ENCODE results near the gene PLEKHA5.

Gene PLEKHA5

GRCh38 chr12:19230896-19231295, 101.4 kb downstream of the PLEKHA5 start:
- no peak for DNase-seq (ENCODE audit: low spot score)

GRCh38 chr12:19234171-19234704, 104.7 kb downstream of the PLEKHA5 start:
- DNase-seq (ENCODE audit: low spot score) = no peak

GRCh38 chr12:19234981-19235871, 105.7 kb downstream of the PLEKHA5 start:
- no peak for DNase-seq (ENCODE audit: low spot score)

- no peak for DNase-seq (ENCODE audit: low spot score)
These were observed 107.1 kb downstream of the PLEKHA5 start for GRCh38 chr12:19236656-19237055.

- DNase-seq (ENCODE audit: low spot score) = no peak
These were observed 109.0 kb downstream of the PLEKHA5 start for GRCh38 chr12:19238540-19238939.

- DNase-seq (ENCODE audit: low spot score) = no peak
These were observed 109.6 kb downstream of the PLEKHA5 start for GRCh38 chr12:19239102-19239501.

- DNase-seq (ENCODE audit: low spot score) = peak; percentile 32
These were observed 110.2 kb downstream of the PLEKHA5 start for GRCh38 chr12:19239616-19240234.

- no peak for DNase-seq (ENCODE audit: low spot score)
These were observed 113.0 kb downstream of the PLEKHA5 start for GRCh38 chr12:19242581-19242980.

GRCh38 chr12:19243551-19243950, 114.0 kb downstream of the PLEKHA5 start:
- no peak for DNase-seq (ENCODE audit: low spot score)

- DNase-seq (ENCODE audit: low spot score) = peak; percentile 37
These were observed 114.8 kb downstream of the PLEKHA5 start for GRCh38 chr12:19244312-19244711.

GRCh38 chr12:19245106-19245505, 115.6 kb downstream of the PLEKHA5 start:
- DNase-seq (ENCODE audit: low spot score) = no peak

GRCh38 chr12:19245666-19246065, 116.1 kb downstream of the PLEKHA5 start:
- DNase-seq (ENCODE audit: low spot score) = no peak

GRCh38 chr12:19246933-19247332, 117.4 kb downstream of the PLEKHA5 start:
- DNase-seq (ENCODE audit: low spot score) = no peak

GRCh38 chr12:19248929-19249602, 119.5 kb downstream of the PLEKHA5 start:
- peak; percentile 41 for DNase-seq (ENCODE audit: low spot score)

- DNase-seq (ENCODE audit: low spot score) = no peak
These were observed 122.1 kb downstream of the PLEKHA5 start for GRCh38 chr12:19251481-19252132.

- DNase-seq (ENCODE audit: low spot score) = no peak
These were observed 130.6 kb downstream of the PLEKHA5 start for GRCh38 chr12:19260135-19260534.

- DNase-seq (ENCODE audit: low spot score) = no peak
These were observed 132.2 kb downstream of the PLEKHA5 start for GRCh38 chr12:19261773-19262172.

GRCh38 chr12:19263672-19264071, 134.1 kb downstream of the PLEKHA5 start:
- DNase-seq (ENCODE audit: low spot score) = no peak

GRCh38 chr12:19273482-19274330, 144.2 kb downstream of the PLEKHA5 start:
- peak; percentile 85 for DNase-seq (ENCODE audit: low spot score)

GRCh38 chr12:19276767-19277166, 147.2 kb downstream of the PLEKHA5 start:
- no peak for DNase-seq (ENCODE audit: low spot score)

- no peak for DNase-seq (ENCODE audit: low spot score)
These were observed 148.2 kb downstream of the PLEKHA5 start for GRCh38 chr12:19277711-19278110.
